Brain microvascular endothelial cell (primary cell): ENCODE results near the gene BABAM2.

ENCODE experiments used
- DNase-seq: peaks from one replicate; pipeline ENCODE4 v3.0.0-alpha.2; 2020
- H3K27ac ChIP-seq: fragments of 250-450 bp; sonication (Bioruptor Pico); 2 replicates; pipeline ENCODE4 v1.5.1; 2020; ENCODE audit warnings: mild to moderate bottlenecking, moderate library complexity
- H3K27me3 ChIP-seq: fragments of 250-450 bp; sonication (Bioruptor Pico); replicated peaks from 2 replicates; pipeline ENCODE4 v1.5.1; 2020; ENCODE audit warnings: mild to moderate bottlenecking
- H3K36me3 ChIP-seq: fragments of 250-450 bp; sonication (Bioruptor Pico); replicated peaks from 2 replicates; pipeline ENCODE4 v1.5.1; 2020; ENCODE audit warnings: mild to moderate bottlenecking
- H3K4me3 ChIP-seq: 2 replicates; pipeline ENCODE4 v1.5.1; 2011; ENCODE audit warnings: low read depth, mild to moderate bottlenecking, control low read depth, low read length, moderate library complexity
- CTCF ChIP-seq: IDR thresholded peaks from 2 replicates; pipeline ENCODE4 v1.5.1; 2011; ENCODE audit warnings: low read depth, mild to moderate bottlenecking, moderate library complexity, low read length, control low read depth, inconsistent platforms; ENCODE audit errors: missing control alignments
- in situ Hi-C: cut with HindIII; loops from 2 replicates; pipeline ENCODE4 v1.10.0; 2017; ENCODE audit warnings: low sequenced_read_pairs, low pct_ligation_motif_present

Gene BABAM2

GRCh38 chr2:28364610-28365009, 474.1 kb downstream of the BABAM2 start:
- no peak overlapping the region for H3K27ac ChIP-seq
- no peaks in the 10 kb centered on the region for H3K27me3 ChIP-seq
- no peak for DNase-seq
- in situ Hi-C loops = no loop called here
- no peak overlapping the region for H3K4me3 ChIP-seq
- H3K36me3 ChIP-seq = no peaks in the 10 kb centered on the region
- TF ChIP-seq CTCF = no peak

- no peak for DNase-seq
Measured at GRCh38 chr2:28365158-28365557, 474.6 kb downstream of the BABAM2 start.

GRCh38 chr2:28366149-28366495, 475.6 kb downstream of the BABAM2 start:
- in situ Hi-C loops = no loop called here
- no peaks in the 10 kb centered on the region for H3K36me3 ChIP-seq
- no peak for TF ChIP-seq CTCF
- no peak overlapping the region for H3K27ac ChIP-seq
- no peak overlapping the region for H3K4me3 ChIP-seq
- no peak for DNase-seq
- H3K27me3 ChIP-seq = no peaks in the 10 kb centered on the region

More at GRCh38 chr2:28365158-28365557, 474.6 kb downstream of the BABAM2 start:
- in situ Hi-C loops = no loop called here
- no peaks in the 10 kb centered on the region for H3K36me3 ChIP-seq
- H3K27ac ChIP-seq = no peak overlapping the region
- TF ChIP-seq CTCF = no peak
- no peaks in the 10 kb centered on the region for H3K27me3 ChIP-seq
- H3K4me3 ChIP-seq = no peak overlapping the region

GRCh38 chr2:28366496-28367282, 476.2 kb downstream of the BABAM2 start:
- DNase-seq = peak; percentile 29
- H3K27ac ChIP-seq = no peak overlapping the region

GRCh38 chr2:28367667-28368356, 477.3 kb downstream of the BABAM2 start:
- Histone ChIP-seq H3K27ac (no peak overlapping the region), H3K36me3 (no peaks in the 10 kb centered on the region), H3K27me3 (no peaks in the 10 kb centered on the region), H3K4me3 (no peak overlapping the region)
- no peak for TF ChIP-seq CTCF
- in situ Hi-C loops = no loop called here
- DNase-seq = no peak

More at GRCh38 chr2:28366496-28367282, 476.2 kb downstream of the BABAM2 start:
- no peaks in the 10 kb centered on the region for H3K36me3 ChIP-seq
- no peak for TF ChIP-seq CTCF
- no peaks in the 10 kb centered on the region for H3K27me3 ChIP-seq
- no peak overlapping the region for H3K4me3 ChIP-seq
- in situ Hi-C loops = no loop called here
